OCI-LY3 (cell line): Measurements from ENCODE around the gene SVIL.

ENCODE experiments used
- CTCF ChIP-seq: fragments of 200-600, 300-600 bp; sonication (generic); IDR thresholded peaks from 2 replicates; pipeline ENCODE4 v1.5.1; 2014; ENCODE audit warnings: antibody characterized with exemption, low read length, low read depth
- EZH2phosphoT487 ChIP-seq: fragments of 200-600 bp; shearing (Covaris generic); IDR thresholded peaks from 2 replicates; pipeline ENCODE4 v1.6.1; 2018; ENCODE audit warnings: antibody characterized with exemption, mixed run types, low read depth

GRCh38 chr10:29415876-29416275 is 218.9 kb downstream of the SVIL start:
- TF ChIP-seq CTCF: no peak
- TF ChIP-seq EZH2phosphoT487: no peak
